Ecto neural progenitor cell (in vitro differentiated cells): Measurements from ENCODE around the gene RGS6.

Source experiments
- DNase-seq: peaks from one replicate; pipeline ENCODE4 v3.0.0-alpha.2; 2018; ENCODE audit warnings: low spot score

Gene RGS6

GRCh38 chr14:72243309-72244293 is 311.4 kb downstream of the RGS6 start:
- DNase-seq, result no peak

DNA sequence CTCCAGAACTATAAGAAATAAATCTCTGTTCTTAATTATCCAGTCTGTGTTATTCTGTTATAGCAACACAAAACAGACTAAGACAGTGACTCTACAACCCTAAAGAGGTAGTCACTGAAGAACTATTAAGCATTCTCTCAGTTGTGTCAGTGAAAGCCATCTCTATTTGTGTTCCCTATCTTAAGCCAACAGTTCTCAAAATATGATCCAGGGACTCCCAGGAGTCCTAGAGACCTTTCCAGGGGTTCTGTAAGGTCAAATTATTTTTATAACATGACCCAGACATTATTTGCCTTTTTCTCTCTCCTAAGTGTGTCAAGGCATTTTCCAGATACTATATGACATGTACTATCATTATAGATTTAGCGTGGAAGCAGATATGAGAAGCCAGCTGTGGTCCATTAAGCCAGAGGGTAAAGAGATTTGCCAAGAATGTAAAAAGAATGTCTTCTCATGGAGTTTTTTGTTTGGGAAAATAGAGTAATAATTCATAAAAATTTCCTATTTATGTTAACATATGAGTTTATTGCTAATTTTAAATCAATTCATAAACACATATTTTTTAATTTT is 315.8 kb downstream of the RGS6 start:
- no peak for DNase-seq

DNA sequence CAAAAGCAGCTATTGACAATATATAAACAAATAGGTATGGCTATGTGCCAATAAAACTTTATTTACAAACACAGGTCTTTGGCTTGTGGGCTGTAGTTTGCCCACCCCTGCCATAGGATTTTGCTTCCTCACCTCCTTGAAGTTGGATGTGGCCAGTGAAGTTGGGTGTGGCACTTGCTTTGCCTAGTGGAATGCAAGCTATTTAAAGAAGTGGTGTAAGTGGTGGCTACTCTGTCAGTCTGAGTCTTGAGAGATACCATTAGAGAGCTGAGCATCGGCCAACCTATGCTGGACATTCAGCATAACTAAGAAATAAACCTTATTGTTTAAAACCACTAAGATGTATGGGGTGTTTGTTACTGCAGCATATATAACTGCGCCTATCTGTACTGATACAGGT is 321.3 kb downstream of the RGS6 start:
- DNase-seq, result no peak

- DNase-seq, result no peak
Measured at GRCh38 chr14:72254202-72254936, 322.1 kb downstream of the RGS6 start.

GRCh38 chr14:72254937-72255472 is 322.8 kb downstream of the RGS6 start:
- DNase-seq, result no peak

- no peak for DNase-seq
Measured at GRCh38 chr14:72256055-72256454, 323.8 kb downstream of the RGS6 start.

GRCh38 chr14:72261068-72261467 is 328.8 kb downstream of the RGS6 start:
- DNase-seq, result no peak

- no peak for DNase-seq
Measured at GRCh38 chr14:72262771-72263170, 330.5 kb downstream of the RGS6 start.

DNA sequence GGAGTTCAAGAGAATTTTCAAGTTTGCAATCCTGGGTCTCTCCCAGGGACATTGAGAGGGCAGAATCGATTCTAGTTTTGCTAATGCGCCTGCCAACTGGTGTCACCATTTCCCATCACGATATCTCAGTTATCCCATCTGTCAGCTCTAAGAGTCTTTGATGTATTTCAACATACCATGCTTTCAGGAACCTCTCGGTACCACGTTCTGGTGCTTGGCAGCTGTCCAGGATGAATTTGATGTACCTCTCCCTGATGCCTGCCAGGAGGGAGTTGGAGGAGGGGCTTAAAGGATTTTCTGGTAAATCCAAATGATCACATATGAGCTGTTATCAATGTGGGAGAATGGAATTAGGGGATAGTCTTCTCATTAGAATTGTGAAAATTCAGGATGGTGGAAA is 332.5 kb downstream of the RGS6 start:
- DNase-seq, result no peak

DNA sequence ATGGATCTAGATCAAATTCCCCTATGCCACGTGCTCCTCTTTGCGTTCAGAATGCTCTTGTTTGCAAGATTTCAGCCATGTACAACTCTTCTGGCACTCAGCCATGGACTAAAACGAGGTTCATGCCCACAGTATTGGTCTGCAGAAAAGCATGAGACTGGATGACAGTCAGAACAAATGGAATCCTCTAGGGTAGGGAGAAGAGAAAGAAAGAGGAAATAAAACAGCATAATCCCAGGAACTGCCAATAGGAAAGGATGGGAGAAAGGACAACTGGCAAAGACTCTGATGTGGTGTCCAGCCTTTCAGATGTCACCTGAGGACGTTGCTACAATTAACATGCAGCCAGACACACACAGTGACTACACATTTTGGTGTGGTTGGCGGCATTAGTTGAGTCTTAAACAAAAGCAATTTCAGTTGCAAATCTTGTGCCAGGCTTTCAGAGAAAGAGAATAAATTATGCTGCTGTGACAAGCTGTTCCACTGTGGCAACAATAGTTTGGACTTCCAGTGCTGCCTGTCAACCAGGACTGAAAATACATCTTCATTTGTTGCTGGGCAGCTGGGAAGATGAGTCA is 338.0 kb downstream of the RGS6 start:
- DNase-seq, result no peak

DNA sequence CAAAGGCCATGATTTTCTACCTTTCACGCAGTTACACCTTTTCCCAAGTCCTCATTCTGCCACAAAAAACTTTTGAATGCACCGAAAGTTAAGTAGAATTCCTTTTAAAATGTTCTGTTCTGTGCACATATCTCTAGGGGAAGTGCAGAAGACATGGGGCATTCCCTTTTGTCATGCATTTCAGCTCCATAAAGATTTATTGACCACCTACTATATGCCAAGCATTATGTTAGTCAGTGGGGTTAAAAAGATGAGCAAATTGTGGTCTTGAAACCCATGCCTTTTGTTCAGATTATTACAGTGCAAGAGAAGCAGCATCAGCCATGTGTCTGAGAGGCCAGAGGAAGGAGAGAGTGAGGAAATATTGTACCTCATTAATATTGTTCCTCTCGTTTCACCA is 338.5 kb downstream of the RGS6 start:
- DNase-seq, result no peak

GRCh38 chr14:72275242-72275641 is 343.0 kb downstream of the RGS6 start:
- DNase-seq, result no peak

DNA sequence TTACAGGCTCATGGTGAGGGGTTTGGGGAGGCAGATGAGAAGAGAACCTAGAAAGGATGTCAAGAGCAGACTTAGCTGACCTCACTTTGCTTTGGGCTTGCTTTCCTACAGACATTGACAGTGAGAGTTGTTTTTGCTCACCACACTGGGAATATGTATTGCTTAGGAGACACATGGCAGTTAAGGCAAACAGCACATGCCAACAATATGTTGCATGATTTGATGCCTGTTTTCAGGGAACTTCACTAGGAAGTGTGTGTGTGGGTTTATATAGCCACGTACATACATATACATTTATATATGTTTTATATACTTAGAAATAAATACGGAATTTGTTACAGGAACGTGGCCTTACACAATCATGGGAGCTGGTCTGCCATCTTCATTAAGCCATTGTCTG is 346.1 kb downstream of the RGS6 start:
- no peak for DNase-seq

DNA sequence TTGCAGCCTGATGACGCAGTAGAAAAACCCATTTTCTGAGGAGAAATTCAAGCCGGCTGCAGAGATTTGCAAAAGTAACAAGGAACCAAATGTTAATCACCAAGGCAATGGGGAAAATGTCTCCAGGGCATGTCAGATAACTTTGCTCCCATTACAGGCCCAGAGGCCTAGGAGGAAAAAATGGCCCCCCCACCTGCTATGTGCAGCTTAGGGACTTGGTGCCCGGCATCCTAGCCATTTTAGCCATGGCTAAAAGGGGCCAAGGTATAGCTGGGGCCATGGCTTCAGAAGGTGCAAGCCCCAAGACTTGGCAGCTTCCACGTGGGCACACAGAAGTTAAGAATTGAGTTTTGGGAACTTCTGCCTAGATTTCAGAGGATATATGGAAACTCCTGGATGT is 351.9 kb downstream of the RGS6 start:
- DNase-seq, result no peak

DNA sequence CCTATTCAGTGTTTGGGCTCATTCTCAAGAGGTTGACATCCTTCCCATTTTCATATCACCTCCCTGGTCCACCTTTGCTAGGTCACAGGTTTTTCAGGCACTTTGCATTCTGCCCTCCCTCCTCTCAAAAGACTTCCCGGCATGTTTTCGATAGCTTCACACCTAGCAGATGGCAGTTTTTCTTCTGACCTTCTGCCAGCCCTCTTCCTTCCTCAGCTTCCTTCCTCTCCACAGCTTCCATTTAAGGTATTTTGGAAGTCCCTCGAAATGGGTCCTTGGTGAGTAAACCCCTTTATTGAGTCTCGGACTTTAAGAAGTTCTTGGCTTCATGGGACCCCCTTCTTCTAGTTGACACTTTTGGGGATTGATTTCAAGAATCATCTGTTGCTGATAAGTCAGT is 358.0 kb downstream of the RGS6 start:
- no peak for DNase-seq

DNA sequence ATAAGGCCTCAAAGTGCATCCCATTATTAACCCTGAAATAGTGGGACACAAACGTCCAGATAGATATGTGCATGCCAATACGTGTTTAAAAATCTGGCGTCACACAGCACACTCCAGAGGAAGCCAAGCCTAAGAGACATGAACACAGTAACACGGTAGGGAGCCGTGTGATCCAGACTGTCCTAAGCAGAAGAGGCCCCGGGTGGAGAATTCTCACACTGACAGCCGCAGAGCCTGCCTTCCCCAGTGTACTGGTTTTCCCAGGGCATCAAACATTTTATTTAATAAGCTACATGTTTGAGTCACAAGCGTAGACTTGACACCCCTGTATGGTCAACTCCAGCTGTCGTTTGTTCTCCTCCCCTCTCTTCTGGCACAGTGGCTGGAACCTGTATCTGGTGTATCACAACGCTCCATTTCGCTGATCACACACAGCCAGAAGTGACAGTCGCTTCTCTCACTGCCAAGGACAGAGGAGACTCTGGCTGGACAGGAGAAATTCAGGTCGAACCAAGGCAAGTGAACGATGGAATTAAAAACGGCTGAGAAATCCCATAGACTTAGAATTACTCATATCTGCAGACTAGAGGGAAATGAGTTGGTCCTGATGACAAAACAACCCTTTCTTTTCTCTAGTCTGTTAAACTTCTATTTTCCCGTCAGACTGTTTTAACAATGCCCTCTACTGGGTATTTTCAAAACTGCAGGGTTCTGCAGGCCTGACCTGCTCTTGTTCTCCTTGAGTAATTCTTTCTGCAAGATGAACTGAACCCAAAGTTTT is 359.9 kb downstream of the RGS6 start:
- peak; percentile 46 for DNase-seq

DNA sequence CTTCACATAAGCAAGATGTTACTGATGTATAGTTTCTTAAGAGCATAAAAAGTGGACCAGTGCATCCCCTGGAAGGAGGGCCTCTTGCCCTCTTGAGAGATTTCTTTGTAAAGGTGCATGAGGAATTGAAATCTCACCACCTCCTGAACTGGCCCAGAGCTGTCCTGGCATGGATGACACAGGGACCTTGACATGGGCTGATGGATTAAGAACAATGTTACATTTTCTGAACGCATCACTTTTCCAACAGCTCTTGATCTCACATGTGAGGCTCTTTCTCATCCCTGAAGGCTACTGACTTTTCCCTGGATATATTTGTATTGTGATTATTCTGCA is 360.4 kb downstream of the RGS6 start:
- no peak for DNase-seq

DNA sequence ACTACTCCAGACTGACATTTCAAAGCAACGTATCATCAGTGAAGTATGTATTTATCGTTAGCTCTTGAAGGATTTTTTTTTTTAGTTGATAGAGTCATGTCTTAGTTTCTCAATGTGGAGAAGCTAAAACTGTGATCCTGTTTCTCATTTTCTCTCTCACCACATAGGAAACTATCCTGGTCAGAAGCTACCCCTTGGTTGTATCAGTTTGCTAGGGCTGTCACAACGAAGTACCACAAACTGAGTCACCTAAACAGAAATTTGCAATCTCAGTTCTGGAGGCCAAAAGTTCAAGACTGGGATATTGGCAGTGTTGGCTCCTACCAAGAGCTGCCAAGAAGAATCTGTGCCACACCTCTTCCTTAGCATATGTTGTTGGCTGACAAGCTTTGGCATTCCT is 369.1 kb downstream of the RGS6 start:
- DNase-seq, result no peak

DNA sequence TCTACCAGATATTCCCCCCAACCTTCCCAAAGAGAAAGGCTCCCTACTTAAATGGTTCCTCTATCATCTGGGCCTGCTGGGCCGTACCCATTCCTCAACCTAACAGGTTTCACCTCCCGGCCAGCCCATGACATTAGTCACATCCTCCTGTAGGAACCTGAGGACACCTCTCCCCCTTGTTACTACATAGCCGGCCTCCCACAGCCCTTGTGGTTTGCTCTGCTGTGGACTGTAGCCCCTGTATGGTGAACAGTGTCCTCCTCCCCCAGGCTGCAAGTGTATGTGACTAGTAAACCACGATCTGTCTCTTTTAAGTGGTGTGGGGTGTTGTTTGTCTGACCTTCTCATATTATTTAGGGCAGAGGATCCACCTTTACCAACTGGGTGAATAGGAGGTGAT is 371.7 kb downstream of the RGS6 start:
- DNase-seq, result no peak

- DNase-seq, result no peak
Measured at GRCh38 chr14:72305561-72305960, 373.3 kb downstream of the RGS6 start.

GRCh38 chr14:72308967-72309485 is 376.8 kb downstream of the RGS6 start:
- no peak for DNase-seq
